GM04504 (cell line): ENCODE data around the gene VPS26A.

ENCODE experiments used
- DNase-seq: peaks from one replicate; pipeline ENCODE4 v3.0.0-alpha.2; 2012; ENCODE audit warnings: low read depth

VPS26A gene

DNA sequence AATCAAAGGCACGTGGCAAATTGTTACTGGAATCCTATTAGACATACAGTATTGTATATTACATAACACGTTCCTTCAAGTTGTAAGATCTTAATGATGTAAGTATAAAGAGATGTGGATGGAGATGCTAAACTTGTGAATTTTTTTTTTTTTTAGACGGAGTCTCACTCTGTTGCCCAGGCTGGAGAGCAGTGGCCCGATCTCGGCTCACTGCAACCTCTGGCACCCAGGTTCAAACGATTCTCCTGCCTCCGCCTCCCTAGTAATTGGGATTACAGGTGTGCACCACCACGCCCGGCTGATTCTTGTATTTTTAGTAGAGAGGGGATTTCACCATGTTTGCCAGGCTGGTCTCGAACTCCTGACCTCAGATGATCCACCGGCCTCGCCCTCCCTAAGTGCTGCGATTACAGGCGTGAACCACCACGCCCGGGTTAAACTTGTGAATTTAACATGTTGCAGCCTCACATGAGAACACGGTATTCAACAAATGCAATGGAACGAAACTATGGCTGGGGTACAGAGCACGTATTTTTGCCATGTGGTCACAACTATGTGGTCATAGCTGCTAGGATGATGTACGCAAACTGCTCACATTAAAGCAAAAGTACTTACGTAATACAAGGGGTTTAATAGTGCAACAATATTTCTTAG is 55.2 kb downstream of the VPS26A start:
- DNase-seq = no peak

DNA sequence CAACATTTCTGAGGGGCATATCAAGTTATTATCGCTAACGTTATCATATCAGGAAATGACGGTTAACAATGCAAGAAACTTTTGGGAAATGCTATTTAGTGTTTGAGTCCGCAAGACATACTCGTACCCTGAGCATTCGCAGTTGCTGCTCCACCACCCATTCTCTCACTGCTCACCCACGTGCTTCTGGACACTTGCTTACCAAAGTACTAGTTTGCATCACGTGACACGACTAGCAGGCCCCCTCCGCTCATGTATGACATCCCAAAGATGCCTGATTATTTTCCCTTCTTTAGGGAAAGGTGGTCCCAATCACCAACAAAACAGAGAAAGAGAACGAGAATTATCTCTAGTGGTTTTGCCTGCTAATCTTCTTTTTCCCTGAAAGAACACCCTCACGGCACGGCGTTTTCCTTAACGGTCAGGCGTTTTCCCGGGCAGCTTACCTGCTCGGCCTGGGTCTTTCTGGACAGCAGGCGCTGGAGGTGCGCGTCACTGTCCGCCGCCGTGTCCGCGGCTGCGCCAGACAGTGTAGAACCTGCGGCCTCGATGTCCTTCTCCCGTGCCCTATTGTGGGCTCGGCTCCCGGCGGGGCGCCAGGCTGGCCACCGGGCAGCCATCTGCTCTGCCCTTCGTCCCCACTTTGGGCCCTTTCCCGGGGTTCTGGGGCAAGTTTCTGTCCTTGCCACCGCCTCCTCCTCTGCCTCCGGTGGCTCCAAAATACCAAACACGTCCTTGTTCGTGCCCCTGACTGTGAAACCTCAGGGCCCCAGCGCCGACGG is 56.0 kb downstream of the VPS26A start, which contains the start of gene SUPV3L1:
SUPV3L1 (plus strand) TSS at position 492 of the 782 bp plus-strand sequence; CDS start at position 550, 58 bp downstream.
- peak; percentile 91 for DNase-seq

DNA sequence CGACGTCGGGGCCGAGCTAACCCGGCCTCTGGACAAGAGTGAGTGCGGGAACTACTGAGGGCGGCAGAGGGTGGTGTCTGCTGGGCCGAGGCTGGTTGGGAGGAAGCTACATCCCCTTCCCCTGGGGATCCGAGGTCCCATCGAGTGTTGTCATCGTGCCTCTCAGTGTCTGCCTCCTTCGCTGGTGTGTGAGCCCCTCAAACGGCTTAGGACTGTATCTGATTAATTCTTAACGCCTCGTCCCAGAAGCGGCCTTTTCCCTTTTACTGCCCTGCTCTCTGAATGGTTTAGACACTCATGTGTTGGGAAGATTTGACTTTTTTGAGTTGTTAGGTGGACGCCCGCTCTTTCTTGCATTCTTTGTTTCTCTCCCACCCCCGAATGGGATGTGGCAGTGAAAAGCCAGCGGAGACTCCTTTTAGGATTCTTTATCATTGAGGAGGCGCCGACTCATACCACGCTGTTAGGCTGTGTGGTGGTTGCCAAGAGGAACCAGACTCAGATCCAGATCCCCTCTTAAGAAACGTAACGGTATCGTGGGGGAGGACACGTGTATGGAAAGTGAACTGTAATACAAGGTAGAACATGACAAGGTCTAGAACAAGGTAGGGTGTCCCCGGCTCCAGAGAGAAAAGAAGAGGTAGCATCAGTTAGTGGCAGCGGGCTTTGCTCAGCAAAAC is 56.7 kb downstream of the VPS26A start:
- DNase-seq = no peak

DNA sequence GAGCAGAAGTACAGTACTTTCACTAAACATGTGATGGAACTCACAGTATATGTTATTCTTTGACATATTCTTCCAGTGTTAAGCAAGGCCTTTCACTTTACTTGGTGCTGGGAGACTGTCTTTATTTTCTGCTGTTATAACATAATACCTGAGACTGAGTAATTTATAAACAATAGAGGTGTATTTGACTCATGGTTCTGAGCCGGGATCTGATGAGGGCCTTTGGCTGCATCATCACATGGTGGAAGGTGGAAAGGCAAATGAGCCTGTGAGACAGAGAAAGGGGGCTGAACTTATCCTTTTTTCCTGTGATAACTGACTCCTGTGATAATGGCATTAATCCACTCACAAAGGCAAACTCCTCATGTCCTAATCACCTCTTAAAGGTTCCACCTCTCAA is 57.5 kb downstream of the VPS26A start:
- DNase-seq = no peak

DNA sequence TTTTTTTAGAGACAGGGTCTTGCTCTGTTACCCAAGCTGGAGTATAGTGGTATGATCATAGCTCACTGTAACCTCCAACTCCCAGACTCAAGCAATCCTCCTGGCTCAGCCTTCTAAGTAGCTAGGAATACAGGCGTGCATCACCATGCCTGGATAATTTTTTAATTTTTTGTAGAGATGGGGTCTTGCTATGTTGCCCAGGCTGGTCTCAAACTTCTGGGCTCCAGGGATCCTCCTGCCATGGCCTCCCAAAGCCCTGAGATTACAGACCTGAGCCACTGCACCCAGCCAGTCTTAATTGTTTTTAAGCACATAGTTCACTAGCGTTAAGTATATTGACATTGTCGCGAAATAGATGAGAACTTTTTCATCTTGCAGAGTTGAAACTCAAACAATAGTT is 58.0 kb downstream of the VPS26A start:
- DNase-seq = no peak

DNA sequence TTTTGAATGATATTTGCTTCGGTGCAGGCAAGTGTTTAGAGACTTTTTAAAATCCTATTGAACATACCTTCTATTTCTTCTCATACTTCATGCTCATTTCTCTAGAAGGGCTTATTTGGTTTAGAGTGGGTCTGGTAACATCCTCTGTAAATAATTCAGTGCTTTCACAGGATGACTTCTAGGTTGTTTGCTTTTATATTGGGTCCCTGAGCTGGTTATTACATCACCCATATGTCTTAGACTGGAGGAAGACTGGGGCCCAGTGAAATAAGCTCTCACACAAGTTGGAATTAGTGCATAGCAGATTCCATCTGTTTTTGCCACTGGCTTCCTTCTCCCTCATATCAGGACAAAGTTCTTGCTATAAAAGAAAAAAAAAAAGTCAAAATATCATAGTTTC is 62.5 kb downstream of the VPS26A start:
- no peak for DNase-seq

DNA sequence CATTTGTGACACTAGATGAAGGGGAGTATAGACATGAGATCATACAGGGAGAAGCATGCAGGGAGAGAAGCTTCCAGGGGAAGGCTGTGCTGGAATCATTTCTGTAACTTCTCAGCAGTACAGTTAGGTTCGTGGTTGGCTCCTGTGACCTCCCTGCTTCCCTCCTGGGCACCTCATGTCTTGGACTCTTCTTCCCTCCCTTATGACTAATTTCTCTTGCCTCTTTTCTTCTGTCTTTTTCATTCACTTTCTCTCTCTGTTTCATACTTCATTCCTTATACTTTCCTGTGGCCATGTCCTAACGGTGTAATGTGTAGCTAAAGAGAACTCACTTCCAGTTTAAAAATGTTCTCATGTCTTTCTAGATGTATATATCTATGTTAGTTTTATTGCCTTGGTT is 77.1 kb downstream of the VPS26A start:
- DNase-seq = no peak

DNA sequence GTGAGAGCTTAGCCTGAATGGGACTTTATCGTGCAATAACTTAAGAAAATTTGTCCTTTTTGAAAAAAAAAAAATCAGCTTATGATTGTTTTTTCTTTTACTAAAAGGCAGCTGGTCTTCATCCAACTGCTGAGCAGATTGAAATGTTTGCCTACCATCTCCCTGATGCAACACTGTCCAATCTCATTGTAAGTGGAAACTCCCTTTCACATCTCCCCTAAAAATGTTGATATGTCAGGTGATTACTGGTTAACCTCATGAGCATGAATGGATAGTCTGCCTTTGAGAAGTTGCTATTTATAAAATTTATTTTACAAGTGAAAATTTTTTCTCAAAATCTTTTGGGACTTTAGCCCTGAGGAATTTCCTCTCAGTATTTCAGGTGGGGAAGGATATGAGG is 78.4 kb downstream of the VPS26A start:
- DNase-seq = no peak

DNA sequence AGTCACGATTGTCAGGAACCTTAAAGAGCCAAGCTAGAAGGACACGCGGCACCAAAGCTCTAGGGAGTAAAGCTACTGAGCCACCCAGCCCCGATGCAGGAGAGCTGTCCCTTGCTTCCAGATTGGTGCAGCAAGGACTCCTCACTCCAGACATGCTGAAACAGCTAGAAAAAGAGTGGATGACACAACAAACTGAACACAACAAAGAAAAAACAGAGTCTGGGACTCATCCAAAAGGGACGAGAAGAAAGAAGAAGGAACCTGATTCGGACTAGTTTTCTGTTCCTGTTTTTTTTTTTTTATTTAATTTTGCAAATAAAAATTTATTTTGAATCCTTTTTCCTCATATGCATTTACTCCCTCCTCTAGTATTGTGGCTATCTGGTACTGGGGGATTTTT is 84.8 kb downstream of the VPS26A start:
- DNase-seq = no peak

DNA sequence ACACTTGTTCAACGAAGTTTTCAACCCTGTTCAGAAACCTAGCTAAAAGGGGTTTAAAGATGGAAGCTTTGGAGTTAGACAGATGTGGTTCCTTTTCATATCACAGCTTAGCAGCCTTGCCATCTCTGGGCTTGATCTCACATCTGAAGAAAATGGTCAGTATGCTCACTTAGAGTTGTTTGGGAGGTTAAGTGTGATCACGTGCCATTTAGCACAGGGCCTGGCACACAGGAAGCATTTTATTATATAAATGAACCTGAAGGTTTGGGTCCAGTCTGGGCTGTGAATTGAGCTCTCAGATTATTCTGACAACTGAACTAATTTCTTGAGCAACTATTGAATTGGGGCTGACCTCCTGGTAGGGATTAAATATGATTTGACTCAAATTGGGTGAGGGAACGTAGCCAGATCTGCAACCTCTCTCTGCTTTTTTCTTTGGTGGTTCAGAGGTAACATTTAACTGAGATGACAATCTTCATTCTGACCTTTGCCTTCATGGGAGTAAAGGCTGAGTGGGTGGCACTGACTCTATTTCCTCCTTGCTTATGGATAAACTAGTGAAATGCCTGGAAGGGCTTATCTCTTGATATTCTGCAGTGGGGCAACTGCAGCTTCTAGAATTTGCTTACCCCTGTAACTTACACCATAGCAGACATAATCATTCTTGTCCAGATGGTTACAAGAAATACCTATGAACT is 86.0 kb downstream of the VPS26A start:
- no peak for DNase-seq

DNA sequence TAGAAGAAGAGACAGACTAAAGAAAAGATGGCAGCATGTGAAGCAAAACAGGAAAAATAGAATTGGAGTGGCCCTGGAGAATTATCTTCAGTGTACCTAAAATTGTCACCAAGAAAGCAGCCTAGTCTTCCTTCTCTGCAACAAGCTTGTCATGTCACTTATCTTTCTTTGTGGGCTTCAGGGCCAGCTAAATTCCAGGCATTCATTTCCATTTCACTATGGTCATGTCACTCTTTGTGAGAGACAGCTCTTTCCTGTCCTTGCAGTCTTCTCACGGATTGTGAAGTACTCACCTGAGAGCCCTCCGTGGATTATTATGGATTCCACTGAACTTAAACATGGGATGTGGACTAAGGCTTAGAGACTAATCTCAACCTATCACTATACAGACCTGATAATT is 87.1 kb downstream of the VPS26A start:
- no peak for DNase-seq

DNA sequence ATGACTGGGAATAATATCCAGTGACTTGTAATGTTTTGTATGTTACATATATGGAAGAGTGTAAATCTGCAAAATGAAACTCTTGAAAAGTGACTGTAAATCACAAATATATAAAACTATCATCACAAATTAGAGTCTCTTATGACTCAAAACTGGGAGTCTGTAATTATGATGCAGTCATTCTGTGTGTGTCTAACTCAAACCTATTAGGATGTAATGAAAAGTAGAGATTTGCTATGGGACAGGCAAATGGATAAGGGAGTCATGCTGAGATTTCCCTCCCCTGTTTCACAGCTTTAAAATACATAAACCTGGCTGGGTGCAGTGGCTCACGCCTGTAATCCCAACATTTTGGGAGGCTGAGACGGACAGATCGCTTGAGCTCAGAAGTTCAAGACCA is 87.5 kb downstream of the VPS26A start:
- DNase-seq = no peak

DNA sequence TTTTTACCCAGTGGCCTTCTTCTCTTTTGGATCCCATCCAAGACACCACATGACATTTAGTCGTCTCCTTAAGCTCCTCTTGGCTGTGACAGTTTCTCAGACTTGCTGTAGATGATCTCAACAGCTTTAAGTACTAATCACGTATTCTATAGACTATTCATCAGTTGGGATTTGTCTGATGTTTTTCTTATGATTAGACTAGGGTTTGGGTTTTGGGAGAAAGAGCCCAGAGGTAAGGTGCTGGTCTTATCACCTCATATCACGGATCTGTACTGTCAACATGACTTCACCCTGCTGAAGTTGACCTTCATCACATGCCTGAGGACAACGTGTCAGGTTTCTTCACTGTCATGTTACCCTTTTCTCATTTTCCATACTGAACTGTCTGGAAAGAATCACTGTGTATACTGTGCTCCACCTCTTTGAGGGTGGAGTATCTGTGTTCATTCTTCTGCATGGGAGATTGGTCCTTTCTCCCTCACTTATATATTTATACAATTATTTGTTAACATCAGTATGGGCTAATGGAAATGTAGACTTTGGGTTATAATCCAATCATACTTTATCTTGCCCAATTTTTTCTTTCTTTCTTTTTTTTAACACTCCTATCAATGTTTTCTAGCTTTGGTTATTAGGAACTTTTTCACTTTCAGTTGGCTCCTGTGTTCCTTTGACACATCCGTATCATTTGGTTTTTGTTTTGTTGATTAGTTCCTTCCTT is 89.8 kb downstream of the VPS26A start:
- no peak for DNase-seq

DNA sequence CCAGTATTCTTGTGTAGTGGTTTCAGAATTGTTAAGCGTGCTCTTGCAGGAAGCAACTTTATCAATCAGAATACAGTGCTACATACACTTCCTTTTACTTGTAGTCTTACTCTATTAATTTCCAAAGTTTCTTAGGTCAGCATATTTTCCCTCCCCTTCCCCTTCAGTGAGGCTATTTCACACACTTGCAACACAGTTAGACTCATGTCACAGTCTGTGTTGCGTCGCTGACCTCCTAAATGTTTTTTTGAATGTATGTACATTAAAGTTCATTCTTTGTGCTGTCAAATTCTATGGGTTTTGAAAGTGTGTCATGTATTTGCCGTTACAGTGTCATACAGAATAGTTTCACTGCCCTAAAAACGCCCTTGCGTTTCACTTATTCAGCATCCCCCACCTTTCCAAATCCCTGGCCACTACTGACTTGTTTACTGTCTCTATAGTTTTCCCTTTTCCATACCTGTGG is 90.7 kb downstream of the VPS26A start:
- no peak for DNase-seq

DNA sequence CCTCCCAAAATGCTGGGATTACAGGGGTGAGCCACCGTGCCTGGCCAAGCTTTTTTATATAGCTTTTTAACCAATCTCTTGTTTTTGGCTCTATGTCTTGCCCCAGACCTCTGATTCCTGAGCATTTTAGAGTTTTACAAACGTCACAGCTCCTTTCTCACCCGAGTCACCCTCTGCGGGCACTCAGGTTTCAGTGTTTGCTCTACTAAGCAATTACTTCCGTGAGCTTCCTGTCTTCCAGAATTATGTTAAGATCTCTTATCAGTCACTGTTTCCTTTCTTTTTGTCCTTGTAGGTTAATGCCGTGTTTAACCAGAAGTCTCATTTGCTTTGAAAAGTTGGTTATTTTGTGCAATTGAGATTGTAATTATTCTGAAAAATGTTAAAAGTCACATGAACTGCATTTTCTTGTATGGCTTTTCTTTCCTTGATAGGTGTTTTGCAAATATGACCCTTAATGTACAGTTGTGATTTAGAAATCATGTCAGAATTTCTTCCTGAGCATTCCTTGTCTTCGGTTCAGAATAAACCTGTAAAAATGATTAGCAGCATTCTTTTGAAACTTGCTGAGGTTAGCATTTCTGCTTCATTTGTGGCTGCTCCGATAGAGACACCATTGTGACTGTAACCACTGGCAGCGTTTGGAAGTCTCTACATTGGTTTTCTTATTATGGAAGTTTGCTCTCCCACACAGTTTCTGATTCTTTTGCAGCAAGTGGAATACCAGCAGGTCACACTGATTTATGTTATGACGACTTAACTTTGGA is 91.6 kb downstream of the VPS26A start:
- DNase-seq = no peak

DNA sequence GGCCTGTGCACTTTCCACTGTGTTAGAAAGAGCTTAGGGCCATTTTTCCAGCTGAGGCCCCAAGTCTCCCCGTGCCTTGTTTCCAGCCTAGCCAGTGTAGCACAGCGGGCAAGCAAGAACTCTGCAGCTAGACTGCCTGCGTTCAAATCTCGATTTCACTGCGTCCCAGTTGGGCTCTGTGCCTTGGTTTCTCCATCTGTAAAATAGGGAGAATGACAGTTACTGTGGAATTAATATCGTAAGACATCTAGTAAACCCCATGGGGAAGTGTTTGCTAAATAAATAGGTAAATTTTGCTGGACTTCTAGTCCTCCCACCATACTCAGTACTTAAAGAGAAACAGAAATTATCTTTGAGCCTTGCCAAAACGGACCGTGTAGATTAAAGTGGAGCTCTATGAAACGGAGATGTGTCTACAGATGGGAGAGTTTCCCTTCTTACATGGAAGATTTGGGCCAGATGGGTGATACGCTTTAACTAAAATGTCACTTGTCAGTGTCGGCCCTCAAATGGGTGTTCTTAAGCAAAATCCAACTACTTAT is 92.7 kb downstream of the VPS26A start:
- no peak for DNase-seq

DNA sequence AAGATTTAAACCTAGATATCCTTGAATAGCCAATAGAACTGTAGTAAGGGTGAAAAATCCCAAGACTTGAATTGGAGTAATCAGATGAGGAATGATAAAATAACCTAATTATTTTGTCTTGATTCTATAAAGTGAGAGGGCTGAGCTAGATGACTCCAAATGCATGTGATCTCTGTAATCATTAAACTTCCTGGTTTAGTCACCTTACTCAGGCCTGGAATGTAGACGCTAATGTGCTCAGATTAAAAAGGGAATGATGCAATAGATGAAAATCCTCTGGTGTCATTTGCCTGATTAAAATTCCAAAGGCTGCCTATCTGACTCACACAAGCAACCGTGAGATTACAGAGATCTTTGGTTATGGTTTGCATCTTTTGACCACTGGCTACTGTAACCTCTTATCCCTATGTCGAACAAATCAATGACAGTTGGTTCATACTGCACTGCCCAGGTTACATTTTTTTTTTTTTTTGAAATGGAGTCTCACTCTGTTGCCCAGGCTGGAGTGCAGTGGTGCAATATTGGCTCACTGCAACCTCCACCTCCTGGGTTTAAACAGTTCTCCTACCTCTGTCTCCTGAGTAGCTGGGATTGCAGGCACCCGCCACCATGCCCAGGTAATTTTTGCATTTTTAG is 93.3 kb downstream of the VPS26A start:
- DNase-seq = peak; percentile 66

DNA sequence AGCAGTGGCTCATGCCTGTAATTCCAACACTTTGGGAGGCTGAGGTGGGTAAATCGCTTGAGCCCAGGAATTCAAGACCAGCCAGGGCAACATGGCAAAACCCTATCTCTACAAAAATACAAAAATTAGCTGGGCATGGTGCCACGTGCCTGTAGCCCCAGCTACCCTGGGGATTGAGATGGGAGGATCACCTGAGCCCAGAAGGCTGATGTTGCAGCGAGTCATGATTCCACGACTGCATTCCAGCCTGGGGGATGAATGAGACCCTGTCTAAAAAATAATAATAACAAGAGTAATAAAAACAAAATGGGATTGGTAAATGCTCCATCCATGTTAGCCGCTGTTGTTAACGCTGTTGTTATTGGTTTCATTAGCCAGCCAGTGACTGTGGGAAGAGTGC is 94.9 kb downstream of the VPS26A start:
- DNase-seq = no peak

DNA sequence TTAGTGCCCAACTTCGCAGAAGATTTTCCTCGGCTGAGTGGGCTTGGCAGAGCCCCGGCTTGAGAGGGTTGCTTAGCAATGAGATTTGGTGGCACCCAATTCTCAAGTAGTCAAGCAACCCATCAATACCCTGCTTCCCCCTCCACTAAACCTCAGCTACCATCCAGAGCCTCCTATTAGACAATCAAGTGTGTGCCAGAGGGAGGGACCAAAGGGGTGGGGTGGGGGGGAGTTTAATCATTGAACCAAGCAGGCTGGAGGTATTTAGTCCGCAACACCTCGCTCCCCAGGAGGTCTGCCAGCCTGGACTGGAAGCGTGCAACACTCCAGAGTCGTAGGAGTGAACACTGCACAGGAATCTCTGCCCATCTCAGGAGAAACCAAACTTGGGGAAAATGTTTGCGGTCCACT is 96.1 kb downstream of the VPS26A start, which contains the start of gene HKDC1:
HKDC1 (plus strand) TSS at position 292 of the 411 bp plus-strand sequence; CDS start at position 396, 104 bp downstream.
- DNase-seq = no peak

DNA sequence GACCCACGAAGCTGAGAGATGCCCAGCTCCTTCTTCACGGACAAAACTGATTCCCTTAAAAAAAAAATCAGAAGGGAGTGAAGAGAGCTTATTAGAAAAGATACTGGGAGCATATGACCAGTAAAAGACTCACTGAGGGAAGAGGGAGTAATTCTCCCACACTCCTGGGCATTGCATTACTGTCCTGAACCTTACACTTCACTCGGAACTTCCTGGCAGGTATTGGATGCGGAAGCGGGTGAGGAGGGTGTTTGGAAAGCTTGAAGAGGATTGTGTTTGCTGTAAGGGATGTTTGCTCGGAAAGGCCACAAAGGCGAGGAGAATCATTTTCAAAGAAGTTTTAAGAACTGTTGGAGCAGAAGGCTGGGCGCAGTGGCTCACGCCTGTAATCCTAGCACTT is 96.5 kb downstream of the VPS26A start:
- no peak for DNase-seq
